HepG2 (cell line): ENCODE results near the gene SLC4A8. TPM values are rescaled to one million over a fixed set of nuclear protein-coding genes. Genes with fewer than 3 reads are reported as not detected.

Experiments used
- ATAC-seq: fragments of 200-7000 bp; cut with Tn5 transposase; 3 replicates; pipeline ENCODE4 v1.9.1; 2020; ENCODE audit warnings: mild to moderate bottlenecking, moderate library complexity
- BruUV-seq: library from RNA; stranded (reverse); fragments of 400-500 nt; replicated peaks from 2 replicates; lab custom pipeline; 2021; lab: Mats Ljungman, UMichigan
- CTCF ChIA-PET: fragments of 300-600 bp; formaldehyde crosslinking; extraction: SDS; loops from one replicate; lab custom pipeline; 2021; ENCODE audit warnings: low total read pairs, inconsistent platforms, low intra/inter-chr PET ratio; lab: Yijun Ruan, JAX
- POLR2A ChIA-PET: fragments of 350-600 bp; sonication (Branson Sonifier 250); formaldehyde crosslinking; loops from one replicate; lab custom pipeline; 2020; ENCODE audit warnings: antibody characterized with exemption, inconsistent platforms; lab: Yijun Ruan, JAX
- DNase-seq: peaks from one replicate; pipeline ENCODE4 v3.0.0-alpha.2; 2015; ENCODE audit warnings: low spot score
- FAIRE-seq: peaks from 3 replicates; lab custom pipeline; 2011; peaks lifted over from hg19 to GRCh38; lab: Jason Lieb, UNC
- H2AFZ ChIP-seq: one replicate; pipeline ENCODE4 v1.6.1; 2011; ENCODE audit warnings: low read length, inconsistent platforms
- H3K27ac ChIP-seq: fragments of 300-600 bp; 3 replicates; pipeline ENCODE4 v1.8.0; 2011; ENCODE audit warnings: mixed run types, mild to moderate bottlenecking, mixed read lengths, low read length, inconsistent platforms; ENCODE audit not compliant: insufficient read depth; ENCODE audit errors: extremely low read length
- H3K27me3 ChIP-seq, 2 experiments: fragments of 200-600 bp in 1 of 2; 2 replicates in 1 of 2; 3 replicates in 1 of 2; pipeline versions ENCODE4 v1.6.0 to v1.8.0; 2011; ENCODE audit warnings: low read length in 2 of 2, mild to moderate bottlenecking in 2 of 2, moderate library complexity in 2 of 2, inconsistent platforms in 1 of 2; ENCODE audit not compliant: insufficient read depth in 2 of 2, control insufficient read depth in 1 of 2
- H3K36me3 ChIP-seq, 2 experiments: fragments of 200-600 bp in 1 of 2; replicated peaks in 1 of 2; 2 replicates in 1 of 2; 3 replicates in 1 of 2; pipeline versions ENCODE4 v1.5.1 to v1.8.0; 2011; ENCODE audit warnings: low read length in 2 of 2, inconsistent platforms in 1 of 2; ENCODE audit not compliant: insufficient read depth in 2 of 2, control insufficient read depth in 1 of 2
- H3K4me1 ChIP-seq: 2 replicates; pipeline ENCODE4 v1.5.1; 2012; ENCODE audit warnings: low read length, inconsistent platforms; ENCODE audit not compliant: insufficient read depth
- H3K4me2 ChIP-seq: 2 replicates; pipeline ENCODE4 v1.6.0; 2011; ENCODE audit warnings: low read depth, low read length, inconsistent platforms
- H3K4me3 ChIP-seq, 3 experiments: fragments of 200-600 bp in 1 of 3; sonication (generic), shearing (Covaris generic) in 1 of 3; replicated peaks in 1 of 3; 2 replicates each; pipeline ENCODE4 v1.5.1; 2011 to 2016; ENCODE audit warnings: low read length in 3 of 3, inconsistent platforms in 2 of 3, low read depth in 2 of 3, mild to moderate bottlenecking in 2 of 3, control low read depth in 1 of 3, mixed read lengths in 1 of 3; ENCODE audit not compliant: insufficient read depth in 1 of 3
- H3K79me2 ChIP-seq: one replicate; pipeline ENCODE4 v1.6.1; 2011; ENCODE audit warnings: low read length, inconsistent platforms; ENCODE audit not compliant: insufficient read depth
- H3K9ac ChIP-seq: 2 replicates; pipeline ENCODE4 v1.6.0; 2011; ENCODE audit warnings: mild to moderate bottlenecking, low read depth, low read length, inconsistent platforms; ENCODE audit not compliant: insufficient read depth
- H3K9me3 ChIP-seq: 2 replicates; pipeline ENCODE4 v1.5.1; 2012; ENCODE audit warnings: mild to moderate bottlenecking, low read length
- H4K20me1 ChIP-seq: 2 replicates; pipeline ENCODE4 v1.6.0; 2011; ENCODE audit warnings: inconsistent platforms, mild to moderate bottlenecking, low read length, moderate library complexity; ENCODE audit not compliant: insufficient read depth
- HDAC2 ChIP-seq: sonication (generic); formaldehyde crosslinking; IDR thresholded peaks from 2 replicates; pipeline ENCODE4 v1.4.0; 2020; ENCODE audit warnings: missing genetic modification reagents
- ISL2 ChIP-seq: sonication (generic); formaldehyde crosslinking; IDR thresholded peaks from 2 replicates; pipeline ENCODE4 v1.5.0; 2020; ENCODE audit warnings: missing genetic modification reagents
- NFKB2 ChIP-seq: sonication (generic); formaldehyde crosslinking; IDR thresholded peaks from 2 replicates; pipeline ENCODE4 v1.4.0; 2020; ENCODE audit warnings: missing genetic modification reagents, borderline replicate concordance
- PAXIP1 ChIP-seq: sonication (generic); formaldehyde crosslinking; conservative IDR thresholded peaks from 2 replicates; pipeline ENCODE4 v1.4.0; 2020; ENCODE audit warnings: mild to moderate bottlenecking, missing genetic modification reagents, moderate library complexity
- RCOR2 ChIP-seq: IDR thresholded peaks from 2 replicates; pipeline ENCODE4 v1.6.1; 2016; ENCODE audit warnings: missing biosample characterization, missing genetic modification reagents
- SRY ChIP-seq: sonication (generic); formaldehyde crosslinking; IDR thresholded peaks from 2 replicates; pipeline ENCODE4 v1.8.0; 2022; ENCODE audit warnings: mild to moderate bottlenecking, missing genetic modification reagents
- THYN1 ChIP-seq: sonication (generic); formaldehyde crosslinking; IDR thresholded peaks from 2 replicates; pipeline ENCODE4 v1.8.1; 2023; ENCODE audit warnings: low read depth, mild to moderate bottlenecking, moderate library complexity, missing genetic modification reagents, borderline replicate concordance
- ZFP41 ChIP-seq: sonication (generic); formaldehyde crosslinking; IDR thresholded peaks from 2 replicates; pipeline ENCODE4 v1.4.0; 2020; ENCODE audit warnings: mild to moderate bottlenecking, missing genetic modification reagents, borderline replicate concordance
- ZNF841 ChIP-seq: sonication (generic); formaldehyde crosslinking; IDR thresholded peaks from 2 replicates; pipeline ENCODE4 v1.8.1; 2023; ENCODE audit warnings: missing genetic modification reagents, borderline replicate concordance
- WGBS: methylation state at CpG from one replicate; pipeline ENCODE4 v1.1.6; 2017; ENCODE audit warnings: low lambda C conversion rate; 5-methylcytosine and 5-hydroxymethylcytosine counted together
- in situ Hi-C: cut with HindIII; loops from 2 replicates; pipeline ENCODE4 v1.10.0; 2017; ENCODE audit warnings: low pct_unique_long_range_greater_than_20kb; ENCODE audit not compliant: extremely low pct_ligation_motif_present
- intact Hi-C: fragments of 100-400 bp; cut with micrococcal nuclease; formaldehyde crosslinking; loops from one replicate; pipeline ENCODE4 v1.10.0; 2022; ENCODE audit not compliant: unreplicated experiment
- polyA plus RNA-seq, 8 experiments: library from polyadenylated mRNA; depleted of rRNA in 3 of 8; stranded (reverse) in 7 of 8; unstranded in 1 of 8; fragments of >200 nt; fragmentation: Illumina TruSeq in 4 of 8; extraction: Trizol in 4 of 8; gene quantifications; 2 replicates each; pipeline versions ENCODE4 v1.2.1 to v1.2.3, GENCODE V29; 2011 to 2016; ENCODE audit warnings: low read depth in 4 of 8, missing spikeins in 1 of 8, mixed read lengths in 1 of 8; ENCODE audit not compliant: insufficient read depth in 1 of 8
- total RNA-seq, 5 experiments: library from RNA; depleted of rRNA; stranded (reverse); fragments of >200 nt; fragmentation: Illumina TruSeq; extraction: Trizol; gene quantifications; 2 replicates each; pipeline ENCODE4 v1.2.3, GENCODE V29; 2016; ENCODE audit warnings: low read depth in 1 of 5
- TF ChIP-seq, protein P1 (sequence below): sonication (generic); formaldehyde crosslinking; IDR thresholded peaks from 2 replicates; pipeline ENCODE4 v1.8.1; 2022; ENCODE audit warnings: mild to moderate bottlenecking, missing genetic modification reagents
- TF ChIP-seq, protein P2 (sequence below): sonication (generic); formaldehyde crosslinking; IDR thresholded peaks from 2 replicates; pipeline ENCODE4 v1.9.0; 2021; ENCODE audit warnings: mild to moderate bottlenecking, missing genetic modification reagents

Gene SLC4A8
- total and polyA plus RNA-seq, 2 of the 13 experiments (the other 11 are each of a cell fraction or from before 2014, with no cell fraction given), result under 0.01 to 0.07 TPM

- TF ChIP-seq ZNF841 (CRISPR knock-in tag), result no peak
- TF ChIP-seq PAXIP1 (CRISPR knock-in tag), result no peak
- no peak for TF ChIP-seq ZFP41 (CRISPR knock-in tag)
- TF ChIP-seq HDAC2, result no peak
- TF ChIP-seq, protein P1, sequence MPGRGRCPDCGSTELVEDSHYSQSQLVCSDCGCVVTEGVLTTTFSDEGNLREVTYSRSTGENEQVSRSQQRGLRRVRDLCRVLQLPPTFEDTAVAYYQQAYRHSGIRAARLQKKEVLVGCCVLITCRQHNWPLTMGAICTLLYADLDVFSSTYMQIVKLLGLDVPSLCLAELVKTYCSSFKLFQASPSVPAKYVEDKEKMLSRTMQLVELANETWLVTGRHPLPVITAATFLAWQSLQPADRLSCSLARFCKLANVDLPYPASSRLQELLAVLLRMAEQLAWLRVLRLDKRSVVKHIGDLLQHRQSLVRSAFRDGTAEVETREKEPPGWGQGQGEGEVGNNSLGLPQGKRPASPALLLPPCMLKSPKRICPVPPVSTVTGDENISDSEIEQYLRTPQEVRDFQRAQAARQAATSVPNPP (CRISPR knock-in tag), result no peak
Measured at GRCh38 chr12:51496895-51497294, 72.3 kb downstream of the SLC4A8 start (continued).

- no peak for FAIRE-seq
- CTCF ChIA-PET, result no interaction called here
- TF ChIP-seq THYN1 (CRISPR knock-in tag) (no peak), RCOR2 (CRISPR knock-in tag) (no peak), ISL2 (CRISPR knock-in tag) (no peak), SRY (no peak), NFKB2 (CRISPR knock-in tag) (no peak)
- TF ChIP-seq, protein P2, sequence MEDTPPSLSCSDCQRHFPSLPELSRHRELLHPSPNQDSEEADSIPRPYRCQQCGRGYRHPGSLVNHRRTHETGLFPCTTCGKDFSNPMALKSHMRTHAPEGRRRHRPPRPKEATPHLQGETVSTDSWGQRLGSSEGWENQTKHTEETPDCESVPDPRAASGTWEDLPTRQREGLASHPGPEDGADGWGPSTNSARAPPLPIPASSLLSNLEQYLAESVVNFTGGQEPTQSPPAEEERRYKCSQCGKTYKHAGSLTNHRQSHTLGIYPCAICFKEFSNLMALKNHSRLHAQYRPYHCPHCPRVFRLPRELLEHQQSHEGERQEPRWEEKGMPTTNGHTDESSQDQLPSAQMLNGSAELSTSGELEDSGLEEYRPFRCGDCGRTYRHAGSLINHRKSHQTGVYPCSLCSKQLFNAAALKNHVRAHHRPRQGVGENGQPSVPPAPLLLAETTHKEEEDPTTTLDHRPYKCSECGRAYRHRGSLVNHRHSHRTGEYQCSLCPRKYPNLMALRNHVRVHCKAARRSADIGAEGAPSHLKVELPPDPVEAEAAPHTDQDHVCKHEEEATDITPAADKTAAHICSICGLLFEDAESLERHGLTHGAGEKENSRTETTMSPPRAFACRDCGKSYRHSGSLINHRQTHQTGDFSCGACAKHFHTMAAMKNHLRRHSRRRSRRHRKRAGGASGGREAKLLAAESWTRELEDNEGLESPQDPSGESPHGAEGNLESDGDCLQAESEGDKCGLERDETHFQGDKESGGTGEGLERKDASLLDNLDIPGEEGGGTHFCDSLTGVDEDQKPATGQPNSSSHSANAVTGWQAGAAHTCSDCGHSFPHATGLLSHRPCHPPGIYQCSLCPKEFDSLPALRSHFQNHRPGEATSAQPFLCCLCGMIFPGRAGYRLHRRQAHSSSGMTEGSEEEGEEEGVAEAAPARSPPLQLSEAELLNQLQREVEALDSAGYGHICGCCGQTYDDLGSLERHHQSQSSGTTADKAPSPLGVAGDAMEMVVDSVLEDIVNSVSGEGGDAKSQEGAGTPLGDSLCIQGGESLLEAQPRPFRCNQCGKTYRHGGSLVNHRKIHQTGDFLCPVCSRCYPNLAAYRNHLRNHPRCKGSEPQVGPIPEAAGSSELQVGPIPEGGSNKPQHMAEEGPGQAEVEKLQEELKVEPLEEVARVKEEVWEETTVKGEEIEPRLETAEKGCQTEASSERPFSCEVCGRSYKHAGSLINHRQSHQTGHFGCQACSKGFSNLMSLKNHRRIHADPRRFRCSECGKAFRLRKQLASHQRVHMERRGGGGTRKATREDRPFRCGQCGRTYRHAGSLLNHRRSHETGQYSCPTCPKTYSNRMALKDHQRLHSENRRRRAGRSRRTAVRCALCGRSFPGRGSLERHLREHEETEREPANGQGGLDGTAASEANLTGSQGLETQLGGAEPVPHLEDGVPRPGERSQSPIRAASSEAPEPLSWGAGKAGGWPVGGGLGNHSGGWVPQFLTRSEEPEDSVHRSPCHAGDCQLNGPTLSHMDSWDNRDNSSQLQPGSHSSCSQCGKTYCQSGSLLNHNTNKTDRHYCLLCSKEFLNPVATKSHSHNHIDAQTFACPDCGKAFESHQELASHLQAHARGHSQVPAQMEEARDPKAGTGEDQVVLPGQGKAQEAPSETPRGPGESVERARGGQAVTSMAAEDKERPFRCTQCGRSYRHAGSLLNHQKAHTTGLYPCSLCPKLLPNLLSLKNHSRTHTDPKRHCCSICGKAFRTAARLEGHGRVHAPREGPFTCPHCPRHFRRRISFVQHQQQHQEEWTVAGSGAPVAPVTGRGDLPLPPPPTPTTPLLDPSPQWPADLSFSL (CRISPR knock-in tag), result no peak
Measured at GRCh38 chr12:51504851-51505250, 80.2 kb downstream of the SLC4A8 start.

More at GRCh38 chr12:51504851-51505250, 80.2 kb downstream of the SLC4A8 start:
- POLR2A ChIA-PET, result no interaction called here
- no peaks in the 10 kb centered on the region for H3K4me1 ChIP-seq
- intact Hi-C loops, result no loop called here
- no peak overlapping the region for H3K27ac ChIP-seq
- WGBS, result 16% methylated on average over 3 of the region's 3 CpGs
- DNase-seq, result no peak
- no peak for ATAC-seq
- H3K4me3 ChIP-seq, result no peak overlapping the region
- H3K9me3 ChIP-seq, result no peaks in the 10 kb centered on the region
- H2AFZ ChIP-seq, result no peak overlapping the region
- 0 out of 5 replicates have a peak, but pooled peaks cover 0 to 1% of the 10 kb centered on the region in 2 experiments for H3K27me3 ChIP-seq
- no peaks in the 10 kb centered on the region for H4K20me1 ChIP-seq
- no TSS peak for BruUV-seq
- in situ Hi-C loops, result no loop called here
- H3K36me3 ChIP-seq, result no peaks in the 10 kb centered on the region
- H3K4me2 ChIP-seq, result no peak overlapping the region
- no peak overlapping the region for H3K9ac ChIP-seq
- no peaks in the 10 kb centered on the region for H3K79me2 ChIP-seq
